IMR-90 (cell line): Measurements from ENCODE around the gene RHOXF1. TPM values are rescaled to one million over a fixed set of nuclear protein-coding genes. Genes with fewer than 3 reads are reported as not detected.
"Not testable (repeated sequence)": the region's sequence is repeated elsewhere in the genome, so short reads cannot be mapped to it uniquely, and the experiment has no call there.

Source experiments
- ATAC-seq: fragments of 200-7000 bp; cut with Tn5 transposase; 2 replicates; pipeline ENCODE4 v1.9.1; 2020; ENCODE audit warnings: low read depth, mild to moderate bottlenecking, moderate library complexity
- BruUV-seq: library from RNA; stranded (reverse); fragments of 400-500 nt; replicated peaks from 2 replicates; lab custom pipeline; 2021; lab: Mats Ljungman, UMichigan
- CTCF ChIA-PET: fragments of 300-600 bp; formaldehyde crosslinking; extraction: SDS; loops from one replicate; lab custom pipeline; 2021; ENCODE audit warnings: antibody characterized with exemption; lab: Yijun Ruan, JAX
- POLR2A ChIA-PET: fragments of 300-600 bp; sonication (Branson Sonifier 250); formaldehyde crosslinking; loops from one replicate; lab custom pipeline; 2022; ENCODE audit warnings: antibody characterized with exemption; ENCODE audit not compliant: unreplicated experiment; lab: Charles Lee
- DNase-seq: peaks from one replicate; pipeline ENCODE4 v3.0.0; 2013
- H2AFZ ChIP-seq: replicated peaks from 2 replicates; pipeline ENCODE3; 2013; ENCODE audit warnings: low read length, mild to moderate bottlenecking; ENCODE audit not compliant: poor library complexity
- H2AK5ac ChIP-seq: 2 replicates; pipeline ENCODE4 v1.6.1; 2013; ENCODE audit warnings: low read depth, low read length, inconsistent platforms
- H2AK9ac ChIP-seq: replicated peaks from 2 replicates; pipeline ENCODE3; 2013; ENCODE audit warnings: mild to moderate bottlenecking, low read depth, low read length, moderate library complexity; ENCODE audit not compliant: poor library complexity
- H2BK120ac ChIP-seq: 2 replicates; pipeline ENCODE4 v1.6.1; 2013; ENCODE audit warnings: low read depth, low read length, inconsistent platforms
- H2BK15ac ChIP-seq: 3 replicates; pipeline ENCODE4 v1.6.1; 2013; ENCODE audit warnings: low read depth, low read length, inconsistent platforms
- H2BK20ac ChIP-seq: 2 replicates; pipeline ENCODE4 v1.6.1; 2013; ENCODE audit warnings: low read depth, mild to moderate bottlenecking, inconsistent platforms, low read length, moderate library complexity
- H2BK5ac ChIP-seq: 2 replicates; pipeline ENCODE4 v1.6.1; 2013; ENCODE audit warnings: mild to moderate bottlenecking, low read depth, low read length, inconsistent platforms; ENCODE audit not compliant: poor library complexity, severe bottlenecking
- H3K14ac ChIP-seq: replicated peaks from 2 replicates; pipeline ENCODE4 v1.6.1; 2013; ENCODE audit warnings: low read depth, low read length, inconsistent platforms
- H3K18ac ChIP-seq: 2 replicates; pipeline ENCODE4 v1.6.1; 2013; ENCODE audit warnings: low read depth, low read length, control low read depth
- H3K23ac ChIP-seq: 2 replicates; pipeline ENCODE4 v1.6.1; 2013; ENCODE audit warnings: low read depth, low read length, inconsistent platforms
- H3K27ac ChIP-seq: 2 replicates; pipeline ENCODE4 v1.5.1; 2013; ENCODE audit warnings: mild to moderate bottlenecking, control low read depth, low read length; ENCODE audit not compliant: insufficient read depth
- H3K27me3 ChIP-seq: 2 replicates; pipeline ENCODE4 v1.6.1; 2013; ENCODE audit warnings: low read length; ENCODE audit not compliant: control insufficient read depth, insufficient read depth
- H3K36me3 ChIP-seq: 2 replicates; pipeline ENCODE4 v1.6.1; 2013; ENCODE audit warnings: low read length, mixed read lengths; ENCODE audit not compliant: control insufficient read depth, insufficient read depth
- H3K4ac ChIP-seq: 2 replicates; pipeline ENCODE4 v1.6.1; 2013; ENCODE audit warnings: low read depth, low read length, inconsistent platforms
- H3K4me1 ChIP-seq: 2 replicates; pipeline ENCODE4 v1.6.1; 2013; ENCODE audit warnings: low read length, mixed read lengths; ENCODE audit not compliant: control insufficient read depth, insufficient read depth
- H3K4me2 ChIP-seq: 2 replicates; pipeline ENCODE4 v1.6.1; 2013; ENCODE audit warnings: low read depth, mild to moderate bottlenecking, control low read depth, low read length, moderate library complexity
- H3K4me3 ChIP-seq: 2 replicates; pipeline ENCODE4 v1.5.1; 2013; ENCODE audit warnings: low read depth, mild to moderate bottlenecking, control low read depth, low read length, moderate library complexity; ENCODE audit not compliant: insufficient read depth
- H3K56ac ChIP-seq: 2 replicates; pipeline ENCODE4 v1.6.1; 2013; ENCODE audit warnings: low read length, inconsistent platforms; ENCODE audit not compliant: insufficient read depth; ENCODE audit errors: extremely low read depth
- H3K79me1 ChIP-seq, 2 experiments: 2 replicates each; pipeline ENCODE4 v1.6.1; 2013; ENCODE audit warnings: low read length in 2 of 2, inconsistent platforms in 1 of 2, low read depth in 1 of 2
- H3K9ac ChIP-seq: 2 replicates; pipeline ENCODE4 v1.6.1; 2013; ENCODE audit warnings: low read depth, low read length, control low read depth
- H3K9me1 ChIP-seq: 2 replicates; pipeline ENCODE4 v1.6.1; 2013; ENCODE audit warnings: low read length, inconsistent platforms; ENCODE audit not compliant: insufficient read depth
- H3K9me3 ChIP-seq: 2 replicates; pipeline ENCODE4 v1.6.1; 2013; ENCODE audit warnings: low read length; ENCODE audit not compliant: control insufficient read depth, insufficient read depth
- H4K20me1 ChIP-seq: 2 replicates; pipeline ENCODE4 v1.6.1; 2013; ENCODE audit warnings: low read length, inconsistent platforms; ENCODE audit not compliant: insufficient read depth
- H4K5ac ChIP-seq: 2 replicates; pipeline ENCODE4 v1.6.1; 2013; ENCODE audit warnings: mild to moderate bottlenecking, low read depth, low read length, control low read depth
- H4K8ac ChIP-seq, 2 experiments: 2 replicates each; pipeline ENCODE4 v1.6.1; 2013; ENCODE audit warnings: low read depth in 2 of 2, low read length in 2 of 2, control low read depth in 1 of 2, inconsistent platforms in 1 of 2
- H4K91ac ChIP-seq: 2 replicates; pipeline ENCODE4 v1.6.1; 2013; ENCODE audit warnings: low read depth, low read length, inconsistent platforms; ENCODE audit not compliant: insufficient read depth
- WGBS, 2 experiments: methylation state at CpG; one replicate each; pipeline versions ENCODE4 v1.1.5 to v1.1.7; 2013; ENCODE audit warnings: missing lambda C conversion rate in 2 of 2; ENCODE audit not compliant: insufficient read length in 1 of 2; ENCODE audit errors: extremely low coverage in 2 of 2; 5-methylcytosine and 5-hydroxymethylcytosine counted together
- dilution Hi-C: fragments of 300-500 bp; cut with HindIII; formaldehyde crosslinking; loops from one replicate; pipeline ENCODE4 v1.14.3; 2018; ENCODE audit warnings: low sequenced_read_pairs; ENCODE audit not compliant: unreplicated experiment
- in situ Hi-C: fragments of 300-500 bp; cut with MboI; formaldehyde crosslinking; loops from 3 replicates; pipeline ENCODE4 v1.14.3; 2019; ENCODE audit warnings: low sequenced_read_pairs, inconsistent platforms, mixed read lengths
- intact Hi-C: fragments of 100-400 bp; cut with micrococcal nuclease; formaldehyde crosslinking; loops from 2 replicates; pipeline ENCODE4 v1.10.0; 2022
- polyA plus RNA-seq, 3 experiments: library from polyadenylated mRNA; depleted of rRNA; stranded (reverse); fragments of >200 nt; gene quantifications; 2 replicates each; pipeline ENCODE4 v1.2.3, GENCODE V29; 2012; ENCODE audit warnings: low replicate concordance in 1 of 3
- total RNA-seq: library from RNA; depleted of rRNA; stranded (reverse); fragments of >200 nt; gene quantifications from 2 replicates; pipeline ENCODE4 v1.2.3, GENCODE V29; 2012

The RHOXF1 gene
- total and polyA plus RNA-seq, 2 of the 4 experiments (the other 2 are of a cell fraction), result not detected

DNA sequence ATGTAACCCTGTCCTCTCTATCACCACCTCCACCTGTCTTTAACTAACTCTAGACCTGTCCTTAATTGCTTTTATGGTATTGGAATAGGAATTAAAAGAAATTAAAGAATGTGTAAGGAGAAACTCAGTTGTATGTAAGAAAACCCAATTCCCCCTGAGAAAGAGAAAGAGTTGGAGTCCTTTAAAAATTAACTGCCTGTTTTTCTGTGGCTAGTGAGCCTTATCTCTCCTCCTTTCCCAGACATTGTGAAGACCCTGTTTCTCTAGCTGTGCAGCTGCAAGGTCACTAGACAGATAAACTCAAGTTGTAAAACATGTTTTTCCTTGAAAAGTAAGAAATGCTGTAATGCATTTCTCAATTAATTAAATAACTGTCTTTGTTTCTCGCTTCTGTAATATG, 30.6 kb upstream of the RHOXF1 start:
- H2AK9ac ChIP-seq, CTCF ChIA-PET, H4K91ac ChIP-seq, H2BK120ac ChIP-seq, POLR2A ChIA-PET, H3K27me3 ChIP-seq, H3K27ac ChIP-seq, DNase-seq, H3K79me1 ChIP-seq, H3K23ac ChIP-seq, H4K5ac ChIP-seq, H3K9me1 ChIP-seq, H4K8ac ChIP-seq, H3K4ac ChIP-seq, H2BK20ac ChIP-seq, H3K14ac ChIP-seq, H3K18ac ChIP-seq, H3K4me1 ChIP-seq, H4K20me1 ChIP-seq, H2AFZ ChIP-seq, BruUV-seq, H3K9ac ChIP-seq, H3K4me3 ChIP-seq, ATAC-seq, H2BK15ac ChIP-seq, H3K9me3 ChIP-seq, dilution Hi-C loops, H3K56ac ChIP-seq, H2BK5ac ChIP-seq, H2AK5ac ChIP-seq, H3K36me3 ChIP-seq, H3K4me2 ChIP-seq, intact Hi-C loops: not testable (repeated sequence)
- WGBS, 2 experiments, result no CpG with 5 or more reads among the region's 1 CpG
- in situ Hi-C loops, result loop anchor here (25.0 kb wide), 1 partner anchor 184 kb away; no protein-coding TSS in a partner anchor
